GM12872 (cell line): ENCODE results near the gene CNPY4.

ENCODE experiments used
- CTCF ChIP-seq: IDR thresholded peaks from 3 replicates; pipeline ENCODE4 v1.5.1; 2011; ENCODE audit warnings: low read depth, mild to moderate bottlenecking, low read length, moderate library complexity; ENCODE audit not compliant: insufficient read depth

The CNPY4 gene

DNA sequence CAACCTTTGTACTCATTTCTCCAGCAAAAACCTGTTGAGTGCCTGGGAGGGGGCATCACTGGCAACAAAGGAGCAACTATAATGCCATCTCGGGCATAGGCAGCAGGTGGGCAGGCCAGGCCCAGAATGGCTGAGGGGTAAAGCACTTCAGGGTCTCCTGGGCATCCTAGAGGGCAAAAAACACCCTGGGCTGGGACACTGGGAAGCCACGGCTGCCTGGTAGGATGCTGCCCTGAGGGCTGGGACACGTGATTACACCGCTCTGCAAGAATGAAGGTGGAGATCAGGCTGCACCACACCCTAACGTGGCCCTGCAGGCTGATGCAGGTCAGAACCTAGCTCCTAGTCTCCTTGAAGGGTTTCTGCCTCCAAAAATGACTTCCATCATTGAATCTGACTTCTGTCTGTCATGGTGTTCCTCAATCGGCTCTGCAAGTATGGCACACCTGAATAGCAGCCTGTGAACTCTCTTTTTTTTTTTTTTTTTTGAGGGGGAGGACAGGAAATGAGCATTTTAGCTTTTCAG, 43.6 kb downstream of the CNPY4 start:
- no peak for TF ChIP-seq CTCF

GRCh38 chr7:100163871-100164270, 44.4 kb downstream of the CNPY4 start:
- TF ChIP-seq CTCF: no peak

DNA sequence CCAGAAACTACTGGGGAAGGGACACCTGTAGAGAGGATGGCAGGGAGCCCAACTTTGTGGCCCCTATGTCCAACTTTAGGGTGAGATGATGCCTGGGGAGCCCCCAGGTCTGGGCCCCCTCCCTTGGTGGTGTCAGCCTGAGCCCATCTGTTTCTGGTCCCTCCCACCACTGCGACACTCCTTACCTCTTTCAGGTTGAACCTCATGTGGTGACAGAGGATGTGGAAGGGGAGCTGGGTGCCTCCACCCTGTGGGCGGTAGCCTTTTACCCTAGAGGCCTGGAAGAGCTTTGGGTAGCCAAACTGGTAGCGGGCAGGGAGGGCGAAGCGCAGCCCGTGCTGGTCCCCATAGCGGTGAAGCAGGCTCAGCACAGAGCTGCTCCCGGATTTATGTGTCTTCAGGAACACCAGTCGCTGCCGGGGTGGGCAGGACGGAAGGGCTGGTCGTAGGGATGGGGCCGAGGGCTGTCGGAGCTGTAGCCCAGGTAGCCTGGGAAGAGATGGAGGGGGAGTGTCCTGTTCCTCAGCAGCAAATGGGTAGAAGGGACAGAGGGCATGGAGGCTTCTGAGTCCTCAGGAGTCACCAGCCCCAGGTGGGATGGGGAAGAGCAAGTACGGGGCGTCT, 47.0 kb downstream of the CNPY4 start:
- TF ChIP-seq CTCF: no peak

DNA sequence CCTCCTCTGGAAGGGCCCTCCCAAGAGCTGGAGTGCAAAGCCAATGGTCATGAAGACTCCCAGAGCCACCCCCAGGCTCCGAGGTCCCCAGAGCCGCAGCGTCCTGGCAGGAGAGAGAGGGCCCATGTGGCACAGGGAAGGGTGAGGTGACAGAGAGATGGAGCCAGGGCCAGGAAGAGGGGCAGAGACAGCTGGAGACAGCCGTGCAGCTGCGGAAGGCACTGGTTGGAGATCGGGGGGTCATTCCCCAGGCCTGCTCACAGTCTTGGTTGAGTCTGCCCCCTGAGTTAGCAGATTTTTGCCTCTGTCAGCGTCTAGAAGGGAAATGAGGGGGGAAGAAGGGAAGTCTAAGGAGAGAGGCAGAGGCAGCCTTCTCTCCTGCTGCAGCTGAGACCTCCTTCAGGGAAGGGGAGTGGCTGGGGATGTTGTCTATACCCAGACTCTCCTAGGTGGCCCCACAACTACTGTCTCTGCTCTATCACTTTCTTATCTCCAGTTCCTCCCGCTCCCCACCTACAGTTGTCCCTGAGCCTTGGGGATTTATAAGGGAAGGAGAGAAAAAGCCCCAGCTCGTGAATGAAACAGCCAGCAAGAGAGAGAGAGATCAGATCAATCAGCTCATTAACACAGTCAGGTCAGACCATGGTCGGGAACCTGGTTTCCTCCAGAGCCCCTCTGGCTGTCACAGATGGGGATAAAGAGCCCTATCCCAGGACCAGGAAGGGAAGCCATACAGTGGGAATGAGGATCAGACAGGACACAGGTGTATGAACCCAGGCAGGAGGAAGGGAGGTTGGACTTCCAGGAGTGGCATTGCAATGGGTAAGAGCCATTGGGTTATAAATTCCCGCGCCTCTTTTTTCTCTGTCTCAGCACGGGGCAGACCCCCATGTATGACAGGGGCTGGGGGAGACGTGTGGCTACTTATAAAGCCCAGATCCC, 47.8 kb downstream of the CNPY4 start:
- TF ChIP-seq CTCF: no peak

GRCh38 chr7:100167912-100168323, 48.5 kb downstream of the CNPY4 start:
- TF ChIP-seq CTCF: no peak

DNA sequence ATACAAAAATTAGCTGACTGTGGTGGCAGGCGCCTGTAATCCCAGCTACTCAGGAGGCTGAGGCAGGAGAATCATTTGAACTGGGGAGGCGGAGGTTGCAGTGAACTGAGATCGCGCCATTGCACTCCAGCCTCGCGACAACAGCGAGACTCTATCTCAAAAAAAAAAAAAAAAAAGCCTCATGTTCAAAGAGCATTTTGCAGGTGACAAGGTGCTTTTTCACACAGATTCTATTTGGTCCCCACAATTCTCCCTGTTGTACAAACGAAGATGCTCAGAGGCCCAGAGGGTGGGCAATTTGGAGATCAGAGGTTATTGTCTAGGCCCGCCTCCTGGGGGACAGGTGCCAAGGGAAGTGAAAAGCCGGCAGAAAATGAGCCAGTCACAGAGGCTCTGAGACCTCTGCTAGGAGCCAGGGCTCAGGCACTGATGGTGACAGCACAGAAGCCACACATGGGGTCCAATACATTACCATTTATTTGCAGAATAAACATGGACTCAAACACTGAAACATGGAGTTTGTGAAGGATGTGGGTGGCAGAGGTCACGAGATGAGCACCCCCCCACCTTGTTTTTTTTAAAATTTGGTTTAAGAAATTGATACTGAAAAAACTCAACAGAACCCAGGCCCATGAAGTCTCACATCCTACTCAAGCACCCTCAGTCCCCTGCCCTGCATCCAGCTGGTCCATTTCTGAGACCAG, 49.9 kb downstream of the CNPY4 start:
- no peak for TF ChIP-seq CTCF
